Activated naive CD8-positive, alpha-beta T cell treated with anti-CD3 and anti-CD28 coated beads, Interleukin-2, amount 10 ng/mL, durations not matched to agents 7 days and 5 days (primary cell): ENCODE data around the gene MS4A10. TPM values are rescaled to one million over a fixed set of nuclear protein-coding genes. Genes with fewer than 3 reads are reported as not detected.

Experiments used
- ATAC-seq: fragments of 150-1000 bp; cut with Tn5 transposase; one replicate; pipeline ENCODE4 v1.10.0; 2021; ENCODE audit warnings: low read depth, moderate library complexity
- POLR2A ChIA-PET: fragments of 350-600 bp; sonication (Branson Sonifier 250); formaldehyde crosslinking; loops from one replicate; lab custom pipeline; 2021; ENCODE audit warnings: antibody characterized with exemption; lab: Charles Lee
- DNase-seq: peaks from one replicate; pipeline ENCODE4 v3.0.0; 2021
- H3K27ac Mint-ChIP-seq: one replicate; pipeline ENCODE4 v1.8.0; 2022; ENCODE audit warnings: mild to moderate bottlenecking, mixed read lengths
- H3K27me3 Mint-ChIP-seq: one replicate; pipeline ENCODE4 v1.8.0; 2022; ENCODE audit warnings: mild to moderate bottlenecking, moderate library complexity, mixed read lengths
- H3K36me3 Mint-ChIP-seq: one replicate; pipeline ENCODE4 v1.8.0; 2021; ENCODE audit warnings: mild to moderate bottlenecking, mixed read lengths
- H3K4me1 Mint-ChIP-seq: one replicate; pipeline ENCODE4 v1.8.0; 2021; ENCODE audit warnings: mixed read lengths
- H3K4me3 Mint-ChIP-seq: one replicate; pipeline ENCODE4 v1.8.0; 2022; ENCODE audit warnings: mild to moderate bottlenecking, moderate library complexity, mixed read lengths
- H3K9me3 Mint-ChIP-seq: one replicate; pipeline ENCODE4 v1.8.0; 2021; ENCODE audit warnings: mixed read lengths
- total RNA-seq, 2 experiments: library from RNA; stranded (reverse); gene quantifications; one replicate each; pipeline ENCODE4 v1.2.3, GENCODE V29; 2021

Gene MS4A10
- total RNA-seq, 2 experiments from 2014 or later: not detected

- H3K4me3 Mint-ChIP-seq: peak overlapping the region; percentile 89
- peaks cover 4% of the 10 kb centered on the region for H3K36me3 Mint-ChIP-seq
- no peak for DNase-seq
- ATAC-seq: no peak
- POLR2A ChIA-PET: interaction anchor here (1.0 kb wide), 1 partner anchor 26 kb away, joined by 3 read pairs; no protein-coding TSS in a partner anchor
- H3K27me3 Mint-ChIP-seq: no peaks in the 10 kb centered on the region
- no peaks in the 10 kb centered on the region for H3K9me3 Mint-ChIP-seq
- H3K27ac Mint-ChIP-seq: no peak overlapping the region
- H3K4me1 Mint-ChIP-seq: peaks cover 35% of the 10 kb centered on the region
Measured at GRCh38 chr11:60844870-60845221, 59.7 kb downstream of the MS4A10 start.

GRCh38 chr11:60845338-60845737 lies 60.2 kb downstream of the MS4A10 start:
- no peaks in the 10 kb centered on the region for H3K27me3 Mint-ChIP-seq
- peaks cover 35% of the 10 kb centered on the region for H3K4me1 Mint-ChIP-seq
- POLR2A ChIA-PET: interaction anchor here (1.0 kb wide), 1 partner anchor 26 kb away, joined by 3 read pairs; no protein-coding TSS in a partner anchor
- peak overlapping the region; percentile 63 for H3K27ac Mint-ChIP-seq
- H3K36me3 Mint-ChIP-seq: peaks cover 4% of the 10 kb centered on the region
- peak overlapping the region; percentile 0 for H3K4me3 Mint-ChIP-seq
- DNase-seq: no peak
- H3K9me3 Mint-ChIP-seq: no peaks in the 10 kb centered on the region
- ATAC-seq: no peak

- no peak for ATAC-seq
- Mint-ChIP-seq H3K4me3 (no peak overlapping the region), H3K36me3 (peaks cover 15% of the 10 kb centered on the region), H3K9me3 (no peaks in the 10 kb centered on the region), H3K27ac (no peak overlapping the region), H3K27me3 (no peaks in the 10 kb centered on the region), H3K4me1 (peaks cover 28% of the 10 kb centered on the region)
- no peak for DNase-seq
- POLR2A ChIA-PET: interaction anchor here (1.5 kb wide), 1 partner anchor 8 kb away, joined by 4 read pairs; the partner anchor contains the start of gene PTGDR2
Measured at GRCh38 chr11:60847281-60847680, 62.1 kb downstream of the MS4A10 start.

- no peak overlapping the region for H3K4me3 Mint-ChIP-seq
- peaks cover 15% of the 10 kb centered on the region for H3K36me3 Mint-ChIP-seq
- H3K27me3 Mint-ChIP-seq: no peaks in the 10 kb centered on the region
- POLR2A ChIA-PET: no interaction called here
- H3K27ac Mint-ChIP-seq: no peak overlapping the region
- DNase-seq (no peak), ATAC-seq (no peak)
- H3K4me1 Mint-ChIP-seq: peaks cover 25% of the 10 kb centered on the region
- H3K9me3 Mint-ChIP-seq: no peaks in the 10 kb centered on the region
Measured at GRCh38 chr11:60847896-60848295, 62.8 kb downstream of the MS4A10 start.

- POLR2A ChIA-PET: interaction anchor here (1.1 kb wide), 1 partner anchor 23 kb away, joined by 4 read pairs; no protein-coding TSS in a partner anchor
- Mint-ChIP-seq H3K36me3 (peaks cover 15% of the 10 kb centered on the region), H3K27me3 (no peaks in the 10 kb centered on the region), H3K27ac (peak overlapping the region; percentile 12), H3K4me3 (no peak overlapping the region), H3K9me3 (no peaks in the 10 kb centered on the region), H3K4me1 (peaks cover 17% of the 10 kb centered on the region)
- no peak for ATAC-seq
- DNase-seq: no peak
Measured at GRCh38 chr11:60848714-60849151, 63.6 kb downstream of the MS4A10 start.

- no peak overlapping the region for H3K4me3 Mint-ChIP-seq
Measured at GRCh38 chr11:60849641-60850520, 64.7 kb downstream of the MS4A10 start.

More at GRCh38 chr11:60849641-60850520, 64.7 kb downstream of the MS4A10 start:
- no peak for ATAC-seq
- peaks cover 11% of the 10 kb centered on the region for H3K36me3 Mint-ChIP-seq
- H3K9me3 Mint-ChIP-seq: no peaks in the 10 kb centered on the region
- no peaks in the 10 kb centered on the region for H3K27me3 Mint-ChIP-seq
- H3K27ac Mint-ChIP-seq: no peak overlapping the region
- POLR2A ChIA-PET: interaction anchor here (1.1 kb wide), 1 partner anchor 22 kb away, joined by 4 read pairs; no protein-coding TSS in a partner anchor
- H3K4me1 Mint-ChIP-seq: peaks cover 5% of the 10 kb centered on the region
- no peak for DNase-seq

Other genes with a start within 250 kb of the MS4A10 start
- not detected for gene MS4A8, start 85.7 kb upstream of the MS4A10 start, total RNA-seq
- not detected for gene MS4A18, start 60.6 kb upstream of the MS4A10 start, total RNA-seq
- not detected for gene MS4A15, start 28.5 kb upstream of the MS4A10 start, total RNA-seq
- gene CCDC86, start 56.8 kb downstream of the MS4A10 start, total RNA-seq: 10 to 100 TPM; 16.9 to 17.1 TPM
- gene PTGDR2, start 70.6 kb downstream of the MS4A10 start, total RNA-seq: 1 to 10 TPM; 2.5 to 2.9 TPM
- under 1 TPM; 0.44 to 0.60 TPM for gene ZP1, start 82.2 kb downstream of the MS4A10 start, total RNA-seq
- 100 to 1,000 TPM in 1 of 2 experiments, 10 to 100 TPM in 1; 97.7 to 103 TPM for gene PRPF19, start 121.3 kb downstream of the MS4A10 start, total RNA-seq
- 100 to 1,000 TPM in 1 of 2 experiments, 10 to 100 TPM in 1; 97.8 to 102 TPM for gene TMEM109, start 128.8 kb downstream of the MS4A10 start, total RNA-seq
- 1 to 10 TPM in 1 of 2 experiments, under 1 TPM in 1; 0.80 to 1.3 TPM for gene TMEM132A, start 139.1 kb downstream of the MS4A10 start, total RNA-seq
- gene SLC15A3, start 166.8 kb downstream of the MS4A10 start, total RNA-seq: 1 to 10 TPM; 7.2 to 7.4 TPM
- gene CD6, start 186.3 kb downstream of the MS4A10 start, total RNA-seq: 100 to 1,000 TPM; 274 to 285 TPM